Measurements from ENCODE around the gene ALG6.
"Not testable (repeated sequence)": the region's sequence is repeated elsewhere in the genome, so short reads cannot be mapped to it uniquely, and the experiment has no call there.

ALG6 gene

DNA sequence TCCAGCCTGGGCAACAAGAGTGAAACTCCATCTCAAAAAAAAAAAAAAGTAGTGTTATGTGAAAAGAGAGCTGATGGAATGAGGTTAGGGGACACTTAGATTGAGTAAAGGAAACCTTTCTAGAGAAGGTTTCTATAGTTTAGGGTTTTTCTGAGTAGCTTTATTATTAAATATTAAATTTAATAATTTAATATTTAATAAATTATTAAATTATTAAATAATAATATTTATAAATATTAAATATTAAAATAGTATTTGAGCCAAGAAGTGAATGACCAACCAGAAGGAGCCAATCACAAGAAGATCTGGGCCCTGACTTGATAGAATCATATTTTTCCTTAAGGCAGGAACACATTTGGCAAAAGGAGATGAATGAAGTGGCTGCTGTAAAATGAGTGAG lies 50.7 kb downstream of the ALG6 start:
- DNase-seq = no peak

DNA sequence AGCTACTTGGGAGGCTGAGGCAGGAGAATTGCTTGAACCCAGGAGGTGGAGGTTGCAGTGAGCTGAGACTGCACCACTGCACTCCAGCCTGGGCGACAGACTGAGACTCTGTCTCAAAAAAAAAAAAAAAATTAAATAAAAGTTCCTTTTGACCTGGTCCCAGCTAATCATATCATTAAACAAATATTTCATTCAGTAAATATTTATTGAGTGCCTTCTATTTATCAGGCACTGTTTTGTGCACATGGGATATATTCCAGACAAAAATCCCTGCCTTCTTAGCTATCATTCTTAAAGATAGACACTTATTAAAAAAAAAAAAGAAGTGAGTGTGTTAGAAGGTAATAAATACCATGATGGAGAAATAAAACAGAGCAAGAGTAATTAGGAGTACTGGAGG lies 53.3 kb downstream of the ALG6 start:
- not testable (repeated sequence) for DNase-seq

DNA sequence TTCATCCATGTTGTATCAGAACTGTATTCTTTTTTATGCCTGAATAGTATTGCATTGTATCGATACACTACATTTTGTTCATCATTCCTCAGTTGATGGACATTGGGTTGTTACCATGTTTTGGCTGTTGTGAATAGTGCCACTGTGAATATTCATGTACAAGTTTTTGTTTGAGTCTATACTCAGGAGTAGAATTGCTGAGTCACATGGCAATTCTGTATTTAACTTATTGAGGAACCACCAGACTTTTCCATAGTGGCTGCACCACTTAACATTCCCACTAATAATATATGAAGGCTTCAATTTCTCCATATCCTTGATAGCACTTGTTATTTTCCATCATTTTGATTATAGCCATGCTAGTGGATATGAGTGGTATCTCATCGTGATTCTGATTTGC lies 56.2 kb downstream of the ALG6 start:
- no peak for DNase-seq

DNA sequence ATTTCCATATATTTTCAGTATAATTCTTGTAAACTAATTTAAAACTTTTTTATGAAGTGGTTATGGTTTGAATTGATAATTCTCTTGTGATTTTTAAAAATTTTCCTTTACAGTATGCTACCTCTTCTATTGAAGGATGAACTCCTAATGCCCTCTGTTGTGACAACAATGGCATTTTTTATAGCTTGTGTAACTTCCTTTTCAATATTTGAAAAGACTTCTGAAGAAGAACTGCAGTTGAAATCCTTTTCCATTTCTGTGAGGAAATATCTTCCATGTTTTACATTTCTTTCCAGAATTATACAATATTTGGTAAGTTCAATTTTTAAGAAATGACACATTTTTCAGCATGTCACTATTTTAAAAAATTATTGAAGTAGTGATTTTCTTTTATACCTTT lies 61.4 kb downstream of the ALG6 start:
- no peak for DNase-seq

DNA sequence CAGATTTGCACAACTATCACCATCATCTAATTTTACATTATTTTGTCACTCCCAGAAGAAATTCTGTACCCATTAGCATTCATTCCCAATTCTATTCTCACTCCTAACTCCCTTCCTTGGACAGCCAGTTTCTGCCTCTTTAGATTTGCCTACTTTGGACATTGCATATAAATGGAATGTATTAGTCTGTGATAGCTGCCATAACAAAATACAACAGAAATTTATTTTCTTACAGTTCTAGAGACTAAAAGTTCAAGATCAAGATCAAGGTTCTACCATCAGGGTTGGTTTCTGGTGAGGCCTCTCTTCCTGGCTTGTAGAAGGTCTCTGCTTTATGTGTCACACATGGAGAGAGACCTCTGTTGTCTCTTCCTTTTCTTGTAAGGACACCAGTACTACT lies 61.9 kb downstream of the ALG6 start:
- DNase-seq = no peak

DNA sequence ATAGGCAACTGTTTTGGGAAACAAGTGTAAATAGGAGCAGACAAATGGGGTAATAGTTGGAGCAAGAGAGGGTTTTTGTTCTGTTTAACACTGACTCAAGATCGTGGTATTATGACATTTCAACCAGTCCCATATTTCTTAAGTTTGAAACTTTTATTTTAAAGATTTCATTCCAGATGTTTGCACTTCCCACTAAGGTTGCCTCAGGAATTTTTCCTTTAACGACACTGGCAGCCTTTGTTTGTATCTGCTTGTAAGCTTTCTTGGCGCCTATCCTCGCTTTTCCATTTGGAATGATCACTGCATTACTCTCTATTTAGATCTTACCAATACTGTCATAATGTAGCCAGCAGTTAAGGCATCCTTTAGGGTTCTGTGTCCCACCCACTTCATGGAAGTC lies 67.7 kb downstream of the ALG6 start:
- no peak for DNase-seq

DNA sequence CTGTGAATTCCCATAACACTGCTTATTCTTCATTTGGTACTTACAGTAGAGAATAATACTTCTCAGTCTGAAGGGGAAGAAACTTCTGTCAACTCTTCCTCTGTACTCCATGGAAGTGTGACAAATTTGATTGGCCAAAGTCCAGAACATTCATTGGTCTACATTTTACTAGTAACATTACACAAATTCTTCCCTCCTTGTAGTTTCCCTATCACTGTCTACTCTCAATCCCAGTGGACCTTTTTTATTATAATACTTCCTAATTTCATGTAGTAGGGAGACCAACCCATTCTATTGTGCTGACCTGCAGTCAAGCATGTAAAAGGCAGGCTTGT lies 74.7 kb downstream of the ALG6 start:
- DNase-seq = no peak

DNA sequence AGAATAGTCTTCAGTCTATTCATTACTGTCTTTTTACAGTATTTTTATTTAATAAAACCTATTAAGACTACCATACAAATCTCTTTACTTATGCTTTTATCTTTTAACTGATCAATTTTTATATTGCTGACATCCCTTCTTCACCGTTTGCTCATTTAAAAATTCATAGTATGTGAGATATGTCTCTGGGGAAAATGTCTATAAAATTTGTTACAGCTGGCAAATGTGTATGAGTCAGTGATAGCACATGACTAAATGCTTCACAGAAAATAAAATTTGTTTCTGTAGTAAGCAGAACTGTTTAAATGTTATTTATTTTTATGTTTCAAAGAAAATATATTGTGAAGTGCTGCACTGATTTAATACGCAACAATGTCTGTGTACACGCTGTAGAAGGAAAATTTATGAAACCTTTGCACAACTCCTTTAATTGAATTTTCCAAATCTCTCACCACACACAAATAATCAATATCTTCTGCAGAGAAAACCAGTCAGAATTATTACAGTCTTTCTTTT lies 81.4 kb downstream of the ALG6 start:
- no peak for DNase-seq

DNA sequence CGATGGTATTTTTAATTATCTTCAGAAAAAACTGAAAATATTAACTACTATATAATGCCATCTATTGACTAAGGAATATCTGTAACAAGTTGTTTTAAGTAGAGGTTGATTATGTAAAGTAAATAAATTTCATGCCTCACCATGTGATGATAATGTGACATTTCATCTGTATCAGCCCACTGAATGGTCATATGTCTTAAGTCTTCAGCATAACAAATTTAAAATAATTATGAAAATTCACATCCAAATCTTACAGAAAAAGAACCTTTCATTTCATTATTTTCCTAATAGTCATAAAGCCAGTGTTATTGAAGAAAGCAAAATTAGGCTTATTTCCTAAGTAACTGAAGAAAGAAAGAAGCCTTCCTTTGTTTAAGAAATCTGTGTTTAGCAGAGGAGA lies 83.0 kb downstream of the ALG6 start:
- no peak for DNase-seq

DNA sequence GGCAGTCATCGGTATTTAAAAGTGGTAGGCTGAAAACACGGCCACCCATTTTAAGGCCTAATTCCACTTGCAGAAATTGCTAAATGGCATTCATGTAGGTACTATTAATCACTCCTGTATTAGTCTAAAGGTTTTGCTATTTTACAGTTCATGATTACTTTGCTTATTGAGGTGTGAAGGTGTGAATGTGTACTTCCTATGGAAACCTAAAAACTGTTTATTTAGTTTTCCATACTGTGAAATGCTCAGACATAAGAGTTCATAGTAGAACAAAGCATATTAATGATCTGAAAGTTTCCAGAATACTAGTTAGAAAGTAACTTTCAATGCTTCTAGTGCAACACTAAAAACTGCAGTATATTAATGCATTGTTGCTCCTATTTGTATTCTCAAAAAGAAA lies 85.8 kb downstream of the ALG6 start:
- no peak for DNase-seq

DNA sequence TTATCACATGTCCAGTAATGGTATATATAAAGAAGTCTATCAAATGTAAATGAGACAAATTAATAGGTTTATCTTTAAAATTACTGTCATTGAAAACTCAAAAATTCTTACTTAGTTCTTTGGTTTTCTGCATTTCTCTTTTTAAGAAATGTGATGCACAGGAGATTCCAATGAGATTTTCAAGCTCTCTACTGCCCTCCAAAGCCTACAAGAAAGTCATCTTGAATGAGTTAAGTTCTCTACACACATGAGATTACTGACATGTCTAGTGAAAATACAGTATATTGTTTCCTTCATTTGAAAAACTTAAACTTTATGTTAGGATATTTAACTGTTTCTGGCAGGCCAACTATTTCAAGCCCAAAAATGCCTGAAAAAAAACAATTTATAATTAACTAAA lies 86.8 kb downstream of the ALG6 start:
- DNase-seq = no peak

DNA sequence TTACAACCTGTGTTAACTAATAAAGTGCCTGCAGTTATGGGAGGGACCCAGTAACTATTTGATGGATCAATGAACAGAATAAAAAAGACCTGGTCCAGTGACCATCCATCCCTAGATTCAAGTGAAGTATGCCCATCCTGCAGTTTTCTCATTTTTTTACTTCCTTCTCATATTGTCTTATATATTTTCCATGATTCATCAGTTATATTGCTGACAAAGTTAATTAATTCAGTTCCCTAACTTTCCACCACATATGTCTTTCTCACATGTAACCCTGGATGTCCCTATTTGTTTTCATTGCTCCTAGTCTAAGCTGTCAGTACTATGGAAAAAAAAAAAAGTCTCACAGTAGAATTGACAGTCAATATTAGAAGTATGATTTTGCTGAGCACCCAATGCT lies 91.3 kb downstream of the ALG6 start:
- no peak for DNase-seq

DNA sequence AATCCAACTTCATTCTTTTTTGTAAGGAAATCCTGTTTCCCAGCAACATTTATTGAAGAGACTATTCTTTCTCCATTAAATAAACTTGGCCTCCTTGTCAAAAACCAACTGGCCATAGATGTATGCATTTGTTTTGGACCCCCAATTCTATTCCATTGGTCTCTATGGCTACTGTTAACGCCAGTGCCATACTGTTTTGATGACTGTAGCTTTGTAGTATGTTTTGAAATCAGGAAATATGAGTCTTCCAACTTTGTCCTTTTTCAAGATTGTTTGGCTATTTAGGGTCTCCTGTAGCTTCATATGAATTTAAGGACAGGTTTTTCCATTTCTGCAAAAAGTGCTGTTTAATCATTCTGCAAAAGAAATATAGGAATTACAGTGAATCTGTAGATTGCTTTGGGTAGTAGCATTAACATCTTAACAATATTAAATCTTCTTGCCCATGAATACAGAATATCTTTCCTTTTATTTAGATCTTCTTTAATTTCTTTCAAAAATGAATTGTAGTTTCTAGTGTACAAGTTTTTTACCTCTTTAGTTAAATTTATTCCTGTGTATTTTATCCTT lies 94.3 kb downstream of the ALG6 start:
- no peak for DNase-seq

DNA sequence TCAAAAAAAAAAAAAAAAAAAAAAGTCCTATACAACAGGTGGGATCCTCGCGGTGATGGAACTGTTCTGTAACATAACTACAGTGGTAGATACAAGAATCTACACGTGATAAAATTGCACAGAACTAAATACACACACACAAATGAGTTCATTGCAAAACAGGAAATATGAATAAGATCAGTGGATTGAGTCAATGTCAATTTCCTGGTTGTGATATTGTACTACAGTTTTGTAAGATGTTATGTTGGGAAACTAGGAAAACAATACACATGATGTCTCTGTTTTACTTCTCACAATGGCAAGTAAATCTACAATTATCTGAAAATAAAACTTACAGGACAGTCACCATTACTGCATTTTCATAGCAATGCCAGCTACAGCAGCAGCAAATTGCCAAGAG lies 95.8 kb downstream of the ALG6 start:
- DNase-seq = no peak

DNA sequence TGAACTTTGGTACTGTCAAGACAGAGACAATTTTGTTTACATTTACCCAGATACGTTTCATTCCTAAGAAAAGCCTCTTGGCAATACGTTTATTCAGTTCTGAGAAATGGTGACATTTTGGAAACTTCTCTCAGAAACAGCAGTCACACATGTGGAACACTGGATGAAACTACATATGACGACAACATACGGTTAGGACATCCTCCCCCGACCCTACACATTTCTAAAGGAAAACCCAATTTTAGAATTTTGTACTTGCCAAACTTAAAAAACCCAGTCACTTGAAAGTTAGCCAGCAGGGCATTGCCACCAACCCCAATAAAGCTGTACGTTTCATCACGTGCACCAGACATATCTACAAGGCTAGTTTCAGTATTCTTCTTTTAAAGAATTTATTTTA lies 98.8 kb downstream of the ALG6 start:
- DNase-seq = no peak

DNA sequence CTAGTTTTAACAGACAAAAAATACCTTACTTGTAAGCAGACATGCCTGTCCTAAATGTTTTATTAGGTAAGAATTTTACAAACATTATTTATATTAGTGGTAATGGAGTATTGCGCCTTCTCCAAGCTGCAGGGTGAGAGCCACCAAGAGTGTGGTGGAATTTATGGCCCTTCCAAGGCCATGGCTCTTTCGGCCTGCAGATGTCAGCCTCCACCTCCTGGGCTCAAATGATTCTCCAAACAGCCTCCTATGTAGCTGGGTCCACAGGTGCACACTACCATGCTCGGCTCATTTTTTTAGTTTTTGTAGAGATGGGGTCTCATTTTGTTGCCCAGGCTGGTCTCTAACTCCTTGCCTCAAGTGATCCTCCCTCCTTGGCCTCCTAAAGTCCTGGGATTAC lies 99.3 kb downstream of the ALG6 start:
- DNase-seq = no peak

DNA sequence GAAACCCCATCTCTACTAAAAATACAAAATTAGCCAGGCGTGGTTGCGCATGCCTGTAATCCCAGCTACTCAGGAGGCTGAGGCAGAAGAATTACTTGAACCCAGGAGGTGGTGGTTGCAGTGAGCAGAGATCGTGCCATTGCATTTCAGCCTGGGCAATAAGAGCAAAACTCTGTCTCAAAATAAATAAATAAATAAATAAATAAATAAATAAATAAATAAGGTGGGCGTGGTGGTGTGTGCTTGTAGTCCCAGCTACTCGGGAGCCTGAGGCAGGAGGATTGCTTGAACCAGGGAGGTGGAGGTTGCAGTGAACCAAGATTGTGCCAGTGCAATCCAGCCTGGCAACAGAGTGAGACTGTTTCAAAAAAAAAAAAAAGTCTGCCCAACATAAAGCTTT lies 101.3 kb downstream of the ALG6 start:
- DNase-seq = not testable (repeated sequence)

DNA sequence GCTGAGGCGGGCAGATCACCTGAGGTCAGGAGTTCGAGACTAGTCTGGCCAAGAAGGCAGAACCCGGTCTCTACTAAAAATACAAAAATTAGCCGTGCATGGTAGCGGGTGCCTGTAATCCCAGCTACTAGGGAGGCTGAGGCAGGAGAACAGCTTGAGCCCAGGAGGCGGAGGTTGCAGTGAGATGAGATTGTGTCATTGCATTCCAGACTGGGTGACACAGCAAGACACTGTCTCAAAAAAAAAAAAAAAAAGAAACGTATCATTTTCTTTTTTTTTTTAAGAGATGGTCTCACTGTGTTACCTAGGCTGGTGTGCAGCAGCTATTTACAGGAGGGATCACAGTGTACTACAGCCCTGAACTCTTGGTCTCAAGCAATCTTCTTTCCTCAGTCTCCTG lies 108.3 kb downstream of the ALG6 start:
- no peak for DNase-seq

DNA sequence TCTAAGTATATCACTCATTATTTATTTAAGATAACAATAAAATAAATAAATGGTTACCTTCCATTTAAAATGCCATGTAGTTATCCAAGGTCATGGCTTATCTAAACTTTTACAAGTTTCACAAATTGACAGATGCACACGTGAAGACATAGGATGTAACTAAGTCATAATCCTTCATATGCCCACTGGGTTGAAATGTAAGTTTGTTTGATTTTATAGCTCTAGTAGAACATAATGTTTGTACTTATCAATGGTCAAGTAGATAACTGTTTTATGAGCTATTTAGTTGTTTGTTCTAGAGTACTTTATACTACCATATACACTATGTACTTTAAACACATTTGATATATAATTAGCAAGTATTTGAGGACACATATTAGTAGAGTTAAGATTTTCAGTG lies 112.6 kb downstream of the ALG6 start:
- no peak for DNase-seq

DNA sequence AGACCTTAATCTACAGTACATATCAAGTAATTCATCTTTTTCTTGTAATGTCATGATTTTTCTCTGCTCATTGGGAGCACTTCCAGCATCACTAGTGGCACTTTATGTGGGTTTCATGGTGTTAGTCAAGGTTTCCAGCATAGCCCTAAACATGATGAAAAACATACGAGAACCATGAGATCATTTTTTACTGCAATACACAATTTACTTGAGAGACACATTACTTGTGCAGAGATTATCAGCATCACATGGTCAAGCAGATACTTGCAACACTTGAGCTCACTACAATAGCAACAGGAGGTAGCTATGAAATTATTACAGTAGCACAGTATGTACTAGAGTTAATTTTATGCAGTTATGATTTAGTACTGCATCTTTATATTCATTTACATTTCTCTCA lies 119.2 kb downstream of the ALG6 start:
- DNase-seq = no peak

DNA sequence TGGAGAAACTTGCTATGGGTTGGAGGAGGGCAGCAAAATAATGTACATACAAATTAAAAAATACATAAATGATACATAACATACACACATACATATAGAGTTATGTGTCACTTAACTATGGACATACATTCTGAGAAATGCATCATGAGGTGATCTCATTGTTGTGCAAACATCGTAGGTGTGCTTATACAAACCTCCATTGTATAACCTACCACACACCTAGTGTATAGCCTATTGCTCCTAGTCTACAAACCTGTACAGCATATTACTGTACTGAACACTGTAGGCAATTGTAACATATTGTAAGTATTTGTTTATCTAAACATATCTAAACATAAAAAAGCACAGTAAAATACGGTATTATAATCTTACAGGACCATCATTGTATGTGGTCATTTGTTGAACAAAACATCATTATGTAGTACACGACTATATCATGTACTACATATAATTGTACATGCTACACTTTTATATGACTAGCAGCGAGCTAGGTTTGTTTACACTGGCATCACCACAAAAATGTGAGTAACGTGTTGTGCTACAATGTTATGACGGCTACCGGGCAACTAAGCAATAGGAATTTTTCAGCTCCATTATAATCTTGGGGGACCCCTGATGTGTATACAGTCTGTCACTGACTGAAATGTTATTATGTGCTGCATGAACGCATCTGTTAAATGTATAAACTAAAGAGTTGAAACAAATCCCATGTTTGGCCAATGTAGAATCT lies 120.1 kb downstream of the ALG6 start:
- no peak for DNase-seq

Data from stimulated activated CD4-positive, alpha-beta T cell treated with anti-CD3 and anti-CD28 coated beads, Interleukin-2, amount 100 ng/mL, for 24 hours (primary cell).